ENCODE results near the gene LRRC8E.
A peak's percentile ranks its signal among the peaks of the same experiment; 100 is the strongest.

The LRRC8E gene

DNA sequence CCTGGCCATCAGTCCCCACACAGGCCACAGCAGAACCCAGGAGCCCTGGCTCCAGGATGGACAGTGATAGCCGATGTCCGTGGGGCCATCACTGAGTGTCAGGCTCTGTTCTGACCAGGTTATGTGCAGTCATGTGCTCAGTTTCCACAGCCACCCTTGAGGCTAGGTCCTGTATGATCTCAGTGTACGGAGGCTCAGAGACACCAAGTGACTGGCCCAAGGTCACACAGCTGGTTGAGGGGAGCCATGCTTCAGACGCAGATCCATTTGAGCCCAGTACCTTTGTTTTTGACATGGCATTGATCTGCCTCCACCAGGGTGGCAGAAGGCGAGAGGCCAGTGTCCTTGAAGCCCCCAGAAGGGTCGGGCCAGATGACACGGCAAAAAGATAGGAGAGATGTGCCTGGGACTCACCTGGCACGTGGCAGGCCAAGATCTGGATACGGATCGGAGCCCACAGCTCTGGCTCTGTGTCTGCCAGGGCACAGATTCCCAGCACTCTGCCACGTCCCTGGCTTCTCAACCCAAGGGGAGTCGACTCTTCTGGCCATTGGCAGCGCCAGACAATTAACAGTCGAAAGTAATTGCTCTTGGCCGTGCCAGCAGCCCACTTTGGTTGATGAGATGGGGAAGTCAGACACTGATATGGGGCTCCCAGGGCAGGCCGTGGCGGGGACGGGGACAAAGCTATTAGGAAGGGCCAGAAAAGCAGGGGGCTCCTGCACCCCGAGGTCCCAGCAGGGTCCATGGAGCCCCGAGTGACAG is 42.7 kb upstream of the LRRC8E start:
- no peaks in the 10 kb centered on the region for H3K27me3 ChIP-seq (ENCODE audit: control insufficient read depth in 1 of 2, insufficient read depth in 1 of 2, low read length in 2 of 2)
- no peak for DNase-seq
- no peak overlapping the region for H2BK120ac ChIP-seq (ENCODE audit: low read depth, low read length)
- H3K79me1 ChIP-seq (replicated peaks; ENCODE audit: low read length, poor library complexity, severe bottlenecking) = peaks cover 19% of the 10 kb centered on the region
- no peak overlapping the region for H2AK5ac ChIP-seq (ENCODE audit: low read length, severe bottlenecking)
- peaks cover 0 to 27% of the 10 kb centered on the region in 2 experiments for H3K36me3 ChIP-seq (ENCODE audit: control insufficient read depth in 1 of 2, insufficient read depth in 2 of 2, low read depth in 1 of 2, low read length in 2 of 2)
- no peak overlapping the region for H4K91ac ChIP-seq (ENCODE audit: low read length)
- H2BK15ac ChIP-seq (ENCODE audit: low read depth, poor library complexity, severe bottlenecking) = no peak overlapping the region
- no peak overlapping the region for H3K14ac ChIP-seq (ENCODE audit: low read length in 2 of 2)
- H3K9me3 ChIP-seq (ENCODE audit: control insufficient read depth, low read length) = no peaks in the 10 kb centered on the region
- H3K4me2 ChIP-seq (ENCODE audit: low read length, poor library complexity, severe bottlenecking) = no peak overlapping the region
- no peak overlapping the region for H2BK5ac ChIP-seq (ENCODE audit: low read depth, low read length, poor library complexity, severe bottlenecking)
- no peak overlapping the region for H4K8ac ChIP-seq (ENCODE audit: low read length)
- H3K4ac ChIP-seq (ENCODE audit: low read depth in 1 of 2, low read length in 2 of 2) = no peak overlapping the region
- no peak overlapping the region for H3K27ac ChIP-seq (ENCODE audit: low read length, poor library complexity, severe bottlenecking)
- no peak overlapping the region for H2AFZ ChIP-seq (ENCODE audit: low read depth, low read length)
- H3K23ac ChIP-seq (ENCODE audit: low read length in 2 of 2) = no peak overlapping the region
- no peak overlapping the region for H3K9ac ChIP-seq (ENCODE audit: low read length)
- H3K18ac ChIP-seq (ENCODE audit: low read depth in 1 of 2, low read length in 2 of 2) = no peak overlapping the region
- H3K4me3 ChIP-seq (ENCODE audit: insufficient read depth in 1 of 2, low read depth in 1 of 2, low read length in 2 of 2) = no peak overlapping the region
- H3K4me1 ChIP-seq (ENCODE audit: control insufficient read depth, insufficient read depth, low read depth, low read length) = peaks cover 4% of the 10 kb centered on the region
- 89% methylated on average over 20 of the region's 20 CpGs for WGBS
- no peak overlapping the region for H2BK12ac ChIP-seq (ENCODE audit: low read length in 2 of 2)

GRCh38 chr19:7846155-7846646 is 42.1 kb upstream of the LRRC8E start:
- Histone ChIP-seq H2BK120ac (ENCODE audit: low read depth, low read length) (no peak overlapping the region), H3K4ac (ENCODE audit: low read depth in 1 of 2, low read length in 2 of 2) (no peak overlapping the region), H2BK12ac (ENCODE audit: low read length in 2 of 2) (no peak overlapping the region), H3K4me3 (ENCODE audit: insufficient read depth in 1 of 2, low read depth in 1 of 2, low read length in 2 of 2) (no peak overlapping the region), H3K4me2 (ENCODE audit: low read length, poor library complexity, severe bottlenecking) (no peak overlapping the region), H2AFZ (ENCODE audit: low read depth, low read length) (no peak overlapping the region), H3K18ac (ENCODE audit: low read depth in 1 of 2, low read length in 2 of 2) (no peak overlapping the region), H3K9me3 (ENCODE audit: control insufficient read depth, low read length) (no peaks in the 10 kb centered on the region), H2AK5ac (ENCODE audit: low read length, severe bottlenecking) (no peak overlapping the region), H3K4me1 (ENCODE audit: control insufficient read depth, insufficient read depth, low read depth, low read length) (peaks cover 4% of the 10 kb centered on the region), H2BK15ac (ENCODE audit: low read depth, poor library complexity, severe bottlenecking) (no peak overlapping the region), H3K36me3 (ENCODE audit: control insufficient read depth in 1 of 2, insufficient read depth in 2 of 2, low read depth in 1 of 2, low read length in 2 of 2) (peaks cover 0 to 31% of the 10 kb centered on the region in 2 experiments), H4K91ac (ENCODE audit: low read length) (no peak overlapping the region), H3K27me3 (ENCODE audit: control insufficient read depth in 1 of 2, insufficient read depth in 1 of 2, low read length in 2 of 2) (no peaks in the 10 kb centered on the region), H3K79me1 (replicated peaks; ENCODE audit: low read length, poor library complexity, severe bottlenecking) (peaks cover 17% of the 10 kb centered on the region), H3K14ac (ENCODE audit: low read length in 2 of 2) (no peak overlapping the region), H3K27ac (ENCODE audit: low read length, poor library complexity, severe bottlenecking) (no peak overlapping the region), H4K8ac (ENCODE audit: low read length) (no peak overlapping the region), H2BK5ac (ENCODE audit: low read depth, low read length, poor library complexity, severe bottlenecking) (no peak overlapping the region), H3K9ac (ENCODE audit: low read length) (no peak overlapping the region), H3K23ac (ENCODE audit: low read length in 2 of 2) (no peak overlapping the region)
- no peak for DNase-seq
- 91% methylated on average over 19 of the region's 19 CpGs for WGBS

GRCh38 chr19:7847664-7848063 is 40.6 kb upstream of the LRRC8E start:
- H4K8ac ChIP-seq (ENCODE audit: low read length) = no peak overlapping the region
- H2BK15ac ChIP-seq (ENCODE audit: low read depth, poor library complexity, severe bottlenecking) = no peak overlapping the region
- H2AFZ ChIP-seq (ENCODE audit: low read depth, low read length) = no peak overlapping the region
- no peak overlapping the region for H2BK5ac ChIP-seq (ENCODE audit: low read depth, low read length, poor library complexity, severe bottlenecking)
- H3K14ac ChIP-seq (ENCODE audit: low read length in 2 of 2) = no peak overlapping the region
- H3K18ac ChIP-seq (ENCODE audit: low read depth in 1 of 2, low read length in 2 of 2) = no peak overlapping the region
- H4K91ac ChIP-seq (ENCODE audit: low read length) = no peak overlapping the region
- no peak overlapping the region for H3K4ac ChIP-seq (ENCODE audit: low read depth in 1 of 2, low read length in 2 of 2)
- no peaks in the 10 kb centered on the region for H3K9me3 ChIP-seq (ENCODE audit: control insufficient read depth, low read length)
- H3K79me1 ChIP-seq (replicated peaks; ENCODE audit: low read length, poor library complexity, severe bottlenecking) = peaks cover 13% of the 10 kb centered on the region
- no peak overlapping the region for H3K4me3 ChIP-seq (ENCODE audit: insufficient read depth in 1 of 2, low read depth in 1 of 2, low read length in 2 of 2)
- no peak for DNase-seq
- H3K4me1 ChIP-seq (ENCODE audit: control insufficient read depth, insufficient read depth, low read depth, low read length) = peaks cover 6% of the 10 kb centered on the region
- H3K27me3 ChIP-seq (ENCODE audit: control insufficient read depth in 1 of 2, insufficient read depth in 1 of 2, low read length in 2 of 2) = no peaks in the 10 kb centered on the region
- H3K9ac ChIP-seq (ENCODE audit: low read length) = no peak overlapping the region
- WGBS = 96% methylated on average over 19 of the region's 23 CpGs
- peaks cover 0 to 38% of the 10 kb centered on the region in 2 experiments for H3K36me3 ChIP-seq (ENCODE audit: control insufficient read depth in 1 of 2, insufficient read depth in 2 of 2, low read depth in 1 of 2, low read length in 2 of 2)
- H2BK12ac ChIP-seq (ENCODE audit: low read length in 2 of 2) = no peak overlapping the region
- H3K23ac ChIP-seq (ENCODE audit: low read length in 2 of 2) = no peak overlapping the region
- H3K4me2 ChIP-seq (ENCODE audit: low read length, poor library complexity, severe bottlenecking) = no peak overlapping the region
- no peak overlapping the region for H2AK5ac ChIP-seq (ENCODE audit: low read length, severe bottlenecking)
- no peak overlapping the region for H2BK120ac ChIP-seq (ENCODE audit: low read depth, low read length)
- no peak overlapping the region for H3K27ac ChIP-seq (ENCODE audit: low read length, poor library complexity, severe bottlenecking)

DNA sequence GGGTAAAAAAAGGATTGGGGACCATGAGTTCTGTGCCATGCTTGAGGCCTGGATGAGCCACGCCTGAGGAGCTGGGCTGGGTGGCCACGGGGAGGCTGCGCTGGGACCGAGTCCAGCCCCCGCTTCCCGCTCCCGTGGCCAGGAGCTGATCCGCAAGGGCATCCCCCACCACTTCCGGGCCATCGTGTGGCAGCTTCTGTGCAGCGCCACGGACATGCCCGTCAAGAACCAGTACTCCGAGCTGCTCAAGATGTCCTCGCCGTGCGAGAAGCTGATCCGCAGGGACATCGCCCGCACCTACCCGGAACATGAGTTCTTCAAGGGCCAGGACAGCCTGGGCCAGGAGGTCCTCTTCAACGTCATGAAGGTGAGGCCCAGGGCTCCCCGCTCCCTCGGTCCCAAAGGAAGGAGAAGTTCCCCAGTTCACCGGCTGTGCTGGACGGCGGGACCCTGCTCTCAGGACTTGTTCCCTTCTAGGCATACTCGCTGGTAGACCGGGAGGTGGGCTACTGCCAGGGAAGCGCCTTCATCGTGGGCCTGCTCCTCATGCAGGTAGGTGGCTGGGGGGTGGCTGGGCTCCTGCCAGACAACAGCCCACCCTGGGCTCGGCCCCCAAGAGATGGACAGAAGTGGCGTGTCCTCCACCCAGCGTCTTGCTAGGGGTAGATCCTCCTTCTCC is 39.4 kb upstream of the LRRC8E start:
- H3K18ac ChIP-seq (ENCODE audit: low read depth in 1 of 2, low read length in 2 of 2) = no peak overlapping the region
- no peak overlapping the region for H3K27ac ChIP-seq (ENCODE audit: low read length, poor library complexity, severe bottlenecking)
- H3K4me2 ChIP-seq (ENCODE audit: low read length, poor library complexity, severe bottlenecking) = no peak overlapping the region
- no peak overlapping the region for H2AK5ac ChIP-seq (ENCODE audit: low read length, severe bottlenecking)
- H2BK15ac ChIP-seq (ENCODE audit: low read depth, poor library complexity, severe bottlenecking) = peak overlapping the region; percentile 28
- H3K4me1 ChIP-seq (ENCODE audit: control insufficient read depth, insufficient read depth, low read depth, low read length) = peaks cover 10% of the 10 kb centered on the region
- no peak overlapping the region for H3K23ac ChIP-seq (ENCODE audit: low read length in 2 of 2)
- H3K4me3 ChIP-seq (ENCODE audit: insufficient read depth in 1 of 2, low read depth in 1 of 2, low read length in 2 of 2) = no peak overlapping the region
- no peak overlapping the region for H3K9ac ChIP-seq (ENCODE audit: low read length)
- peaks cover 12% of the 10 kb centered on the region for H3K79me1 ChIP-seq (replicated peaks; ENCODE audit: low read length, poor library complexity, severe bottlenecking)
- H3K4ac ChIP-seq (ENCODE audit: low read depth in 1 of 2, low read length in 2 of 2) = no peak overlapping the region
- no peak overlapping the region for H4K91ac ChIP-seq (ENCODE audit: low read length)
- no peak overlapping the region for H2BK5ac ChIP-seq (ENCODE audit: low read depth, low read length, poor library complexity, severe bottlenecking)
- no peak overlapping the region for H4K8ac ChIP-seq (ENCODE audit: low read length)
- H3K27me3 ChIP-seq (ENCODE audit: control insufficient read depth in 1 of 2, insufficient read depth in 1 of 2, low read length in 2 of 2) = no peaks in the 10 kb centered on the region
- no peak overlapping the region for H2BK12ac ChIP-seq (ENCODE audit: low read length in 2 of 2)
- H3K9me3 ChIP-seq (ENCODE audit: control insufficient read depth, low read length) = no peaks in the 10 kb centered on the region
- no peak overlapping the region for H2AFZ ChIP-seq (ENCODE audit: low read depth, low read length)
- DNase-seq = no peak
- 97% methylated on average over 33 of the region's 34 CpGs for WGBS
- no peak overlapping the region for H2BK120ac ChIP-seq (ENCODE audit: low read depth, low read length)
- peaks cover 0 to 38% of the 10 kb centered on the region in 2 experiments for H3K36me3 ChIP-seq (ENCODE audit: control insufficient read depth in 1 of 2, insufficient read depth in 2 of 2, low read depth in 1 of 2, low read length in 2 of 2)
- H3K14ac ChIP-seq (ENCODE audit: low read length in 2 of 2) = no peak overlapping the region

Data from mesenchymal stem cell (in vitro differentiated cells and primary cell).